ENCODE measurements around the gene RIOK2.

RIOK2 gene

DNA sequence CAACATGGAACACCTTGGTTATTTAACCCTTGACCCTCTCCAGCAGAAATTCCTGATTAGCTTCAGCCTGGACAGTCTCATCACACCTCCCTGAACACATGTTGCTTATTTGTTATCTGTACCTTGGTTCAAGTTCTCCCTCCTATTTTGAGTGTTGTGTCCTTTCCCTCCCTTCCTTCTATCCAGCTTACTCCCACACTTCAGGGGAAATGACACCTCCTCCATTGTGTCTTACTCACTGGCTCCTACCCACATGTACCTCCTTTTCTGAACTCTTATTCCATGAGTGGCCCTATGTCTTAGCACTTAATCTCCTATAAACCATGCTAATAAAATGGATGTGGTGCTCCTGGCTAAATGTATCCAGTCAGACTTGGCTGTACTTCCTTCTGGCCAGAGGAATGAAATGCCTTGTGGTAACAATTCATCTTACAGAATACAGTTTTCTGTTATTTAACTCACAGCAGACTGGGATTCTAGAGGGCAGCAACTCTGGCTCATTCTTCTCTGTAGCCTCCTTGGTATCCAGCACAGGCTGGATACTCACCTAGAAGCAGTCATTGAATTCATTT lies 51.8 kb downstream of the RIOK2 start:
- no peak for DNase-seq (ENCODE audit: extremely low read depth in 1 of 2, low read depth in 1 of 2)

DNA sequence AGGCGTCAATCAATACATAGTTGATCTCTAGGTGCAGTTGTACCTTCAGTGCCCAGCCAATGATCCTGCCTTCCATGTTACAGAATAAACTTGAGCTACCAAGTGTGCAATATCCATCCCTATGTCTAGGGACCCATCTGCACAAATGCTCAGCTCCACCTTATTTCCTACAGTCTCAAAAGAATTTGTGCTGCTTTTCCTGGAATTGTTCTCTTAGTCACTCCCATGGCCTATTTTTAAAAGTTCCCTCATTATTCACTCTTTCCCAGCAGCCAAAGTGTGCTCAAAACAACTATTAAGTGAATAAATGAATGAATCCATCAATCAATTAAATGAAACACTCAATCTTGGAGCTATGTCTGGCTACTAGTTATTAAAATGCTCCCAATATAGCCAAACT lies 55.3 kb downstream of the RIOK2 start:
- no peak for DNase-seq (ENCODE audit: extremely low read depth in 1 of 2, low read depth in 1 of 2)

DNA sequence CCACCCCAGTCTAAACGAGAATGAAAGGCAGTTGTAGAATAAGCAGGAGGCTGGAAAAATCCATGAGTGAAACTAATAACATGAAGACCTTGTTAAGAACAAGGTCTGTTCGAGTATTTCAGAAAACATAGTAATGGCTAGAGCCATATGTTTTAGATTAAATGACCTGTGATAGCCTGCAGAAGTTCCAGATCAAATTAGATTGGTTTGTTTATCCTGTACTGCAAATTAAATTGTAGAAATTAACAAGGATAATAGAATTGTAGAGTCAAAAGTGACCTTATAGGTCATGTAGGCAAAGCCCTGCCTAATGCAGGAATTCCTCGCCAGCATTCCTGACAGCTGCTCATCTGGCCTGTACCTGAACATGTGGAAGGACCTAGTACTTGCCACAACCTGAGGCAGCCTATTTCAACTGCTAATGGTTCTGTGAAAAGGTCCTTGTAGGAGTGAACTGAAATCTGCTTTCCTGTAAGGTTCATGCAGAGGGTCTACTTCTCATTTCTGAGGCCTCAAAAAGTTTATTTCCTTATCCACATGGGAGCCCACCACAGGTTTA lies 57.8 kb downstream of the RIOK2 start:
- DNase-seq (ENCODE audit: extremely low read depth in 1 of 2, low read depth in 1 of 2) = no peak

DNA sequence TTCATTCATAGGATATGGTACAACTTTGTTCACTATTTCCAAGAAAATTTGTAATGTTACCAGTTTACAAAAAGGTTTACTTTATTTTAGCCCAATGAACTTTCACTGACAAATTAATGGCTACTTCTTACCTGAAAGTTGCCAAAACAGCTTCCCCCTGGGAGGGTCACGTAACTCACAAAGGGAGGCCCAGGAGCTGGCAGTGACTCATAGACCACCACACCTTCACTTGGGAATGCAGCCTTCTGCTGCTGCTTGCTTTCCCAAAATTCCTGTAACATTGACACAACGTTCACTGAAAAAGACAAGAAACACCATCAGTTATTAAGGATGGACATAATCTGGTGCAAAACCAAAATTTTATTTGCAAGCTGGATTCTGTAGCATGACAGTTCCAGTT lies 58.7 kb downstream of the RIOK2 start:
- DNase-seq (ENCODE audit: extremely low read depth in 1 of 2, low read depth in 1 of 2) = no peak

DNA sequence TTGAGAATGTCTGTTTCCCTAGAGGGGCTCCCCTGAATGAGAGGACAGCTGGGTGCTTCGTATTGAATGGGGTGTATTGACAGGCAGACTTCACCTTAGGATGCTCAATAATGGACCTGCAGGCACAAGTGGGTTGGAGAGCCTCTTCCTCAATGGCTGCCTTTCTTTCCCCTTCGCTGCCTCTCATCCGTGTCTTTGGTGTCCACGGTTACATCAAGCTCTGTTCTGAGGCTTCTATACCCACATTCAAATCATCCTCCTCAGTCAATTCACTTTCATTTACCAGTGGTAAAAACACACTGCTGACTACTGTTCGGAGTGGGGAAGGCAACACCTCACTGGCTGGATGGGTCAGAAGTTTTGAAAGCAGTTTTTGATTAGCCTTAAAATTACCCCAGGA lies 61.2 kb downstream of the RIOK2 start:
- no peak for DNase-seq (ENCODE audit: extremely low read depth in 1 of 2, low read depth in 1 of 2)

DNA sequence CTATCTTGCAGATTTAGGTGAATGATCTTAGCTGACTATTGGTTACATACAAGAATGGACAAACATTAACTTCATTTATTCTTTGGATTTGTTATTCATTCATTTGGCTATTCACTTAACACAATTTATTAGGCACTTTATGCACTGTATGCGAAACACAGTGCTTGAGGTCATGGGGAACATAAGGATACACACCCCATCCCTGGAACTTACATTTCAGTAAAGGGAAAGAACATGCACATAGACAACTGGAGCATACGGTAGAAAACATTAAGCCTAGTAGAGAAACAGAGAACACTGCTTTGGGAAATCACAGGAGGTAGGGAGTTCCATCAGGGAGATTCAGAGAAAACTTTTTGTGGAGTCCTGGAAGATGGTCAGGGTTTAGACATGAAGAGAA lies 62.9 kb downstream of the RIOK2 start:
- DNase-seq (ENCODE audit: extremely low read depth in 1 of 2, low read depth in 1 of 2) = no peak

DNA sequence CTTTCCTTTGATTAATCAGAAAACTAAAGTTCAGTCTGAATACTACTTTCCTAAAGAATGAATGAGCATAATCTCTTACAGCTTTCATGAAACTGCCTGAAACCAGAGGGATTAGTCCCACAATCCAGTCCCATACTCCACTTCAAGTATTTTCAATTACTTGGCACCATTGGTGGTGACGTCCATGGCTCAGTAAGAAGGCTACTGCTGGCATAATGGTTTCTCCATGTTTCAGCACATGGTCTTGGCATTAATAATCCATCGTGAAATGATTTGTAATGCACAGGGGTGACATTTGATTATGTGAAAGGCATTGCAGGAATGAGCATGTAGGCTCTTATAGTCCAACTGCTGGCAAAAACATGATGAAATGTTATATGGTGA lies 64.0 kb downstream of the RIOK2 start:
- DNase-seq (ENCODE audit: extremely low read depth in 1 of 2, low read depth in 1 of 2) = no peak

DNA sequence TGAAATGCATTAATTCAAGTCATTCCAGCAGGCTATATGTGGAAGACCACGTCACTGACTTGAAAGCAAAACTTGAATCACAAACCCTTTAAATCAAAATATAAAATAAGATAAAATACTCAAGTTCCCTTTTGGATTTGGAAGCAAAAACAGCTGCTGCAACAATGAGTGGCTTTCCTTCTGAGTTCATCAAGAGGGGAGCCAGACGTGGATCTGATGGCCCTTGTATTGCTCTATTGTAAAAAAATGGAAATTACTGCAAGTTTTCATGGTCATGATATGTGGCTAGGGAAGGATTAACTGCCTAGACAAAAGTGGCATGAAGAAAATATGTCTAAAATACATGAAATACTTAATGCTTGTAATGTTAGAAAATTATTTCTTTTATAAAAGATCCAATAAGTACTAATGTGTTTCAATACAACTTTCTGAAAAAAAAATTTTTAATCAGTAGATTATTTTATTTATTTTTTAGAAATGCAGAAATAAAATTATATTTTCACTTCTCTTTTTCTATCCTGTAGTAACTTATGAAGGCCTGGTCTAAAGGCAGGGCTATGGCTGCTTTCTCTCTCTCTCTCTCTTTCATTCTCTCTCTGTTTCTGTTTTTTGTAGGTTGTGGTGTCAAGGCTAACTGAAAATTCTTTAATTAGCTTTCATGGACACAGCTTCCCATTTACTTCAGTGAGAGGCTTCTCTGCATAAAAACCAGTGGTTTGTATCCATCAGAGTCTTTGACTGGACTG lies 64.6 kb downstream of the RIOK2 start:
- no peak for DNase-seq (ENCODE audit: extremely low read depth in 1 of 2, low read depth in 1 of 2)

DNA sequence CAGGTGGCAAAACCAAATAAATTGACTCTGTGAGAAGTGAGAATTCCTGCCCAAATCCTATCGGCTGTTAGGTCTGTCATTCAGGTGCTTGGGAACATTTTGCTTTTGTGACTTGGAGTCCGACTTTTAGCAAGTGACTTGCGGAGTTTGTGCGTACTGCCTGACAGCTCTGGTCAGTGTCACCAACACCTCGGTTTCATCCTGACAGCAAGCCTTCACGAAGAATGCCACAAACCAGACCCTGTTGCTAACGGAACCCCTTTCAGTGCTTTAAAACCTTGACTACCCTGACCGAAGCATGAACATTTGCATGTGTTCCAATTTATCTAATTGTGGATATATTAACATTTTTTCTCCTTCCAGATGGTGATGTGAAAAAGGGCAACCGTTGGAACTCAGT lies 67.1 kb downstream of the RIOK2 start:
- no peak for DNase-seq (ENCODE audit: extremely low read depth in 1 of 2, low read depth in 1 of 2)

DNA sequence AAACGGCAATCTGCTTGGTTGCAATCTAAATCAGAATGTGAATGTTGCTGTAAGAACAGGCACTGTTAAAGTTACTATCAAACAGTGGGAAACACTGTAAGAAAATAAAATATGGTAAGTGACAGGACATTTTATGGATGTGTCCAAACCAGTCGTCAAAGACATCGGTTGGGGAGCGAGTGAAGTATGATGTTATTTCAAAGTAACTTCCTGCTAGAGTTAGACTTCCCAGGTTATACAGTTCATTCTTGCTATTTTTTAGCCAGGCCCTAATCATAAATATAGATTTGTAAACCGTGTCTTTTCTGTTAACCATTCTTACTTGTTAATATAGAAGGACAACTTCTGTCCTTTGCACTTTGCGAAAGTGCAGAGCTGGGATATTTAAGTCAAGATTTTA lies 70.8 kb downstream of the RIOK2 start:
- no peak for DNase-seq (ENCODE audit: extremely low read depth in 1 of 2, low read depth in 1 of 2)

DNA sequence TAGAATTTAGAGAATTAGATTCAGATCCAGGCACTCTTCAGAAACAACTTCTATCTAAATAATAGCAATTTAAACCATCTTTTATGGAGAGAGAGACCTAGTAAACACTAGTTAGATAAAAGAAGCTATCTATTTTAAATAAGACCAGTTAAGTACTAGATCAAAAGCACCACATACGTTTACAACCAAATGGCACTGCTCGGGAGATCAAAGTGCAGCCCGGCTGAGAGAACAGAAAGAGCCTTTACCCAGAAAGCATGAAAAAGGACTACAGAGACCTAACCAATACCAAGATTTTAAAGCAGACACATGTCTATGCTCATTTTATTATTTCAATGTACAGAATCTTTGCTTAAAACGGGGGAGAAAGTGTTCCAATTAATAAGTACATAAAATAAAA lies 71.4 kb downstream of the RIOK2 start:
- no peak for DNase-seq (ENCODE audit: extremely low read depth in 1 of 2, low read depth in 1 of 2)

DNA sequence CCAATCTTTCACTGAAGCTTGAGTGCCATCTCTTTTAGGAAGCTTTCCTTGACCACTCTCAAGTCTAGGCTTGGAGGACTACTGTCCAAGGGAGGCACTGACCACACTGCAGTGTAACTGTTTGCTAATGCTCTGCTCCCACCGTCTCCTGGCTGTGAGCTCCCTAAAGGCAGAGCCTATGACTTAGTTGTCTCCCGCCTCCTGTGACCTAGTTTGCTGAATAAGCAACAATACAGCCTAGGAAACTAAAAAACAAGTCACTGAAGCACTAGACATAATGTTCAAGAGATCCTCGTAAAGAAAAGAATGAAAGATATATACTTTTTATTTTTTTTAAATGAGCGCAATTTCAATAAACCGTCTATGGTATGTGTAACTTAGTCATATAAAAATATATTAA lies 72.0 kb downstream of the RIOK2 start:
- no peak for DNase-seq (ENCODE audit: extremely low read depth in 1 of 2, low read depth in 1 of 2)
